ENCODE data around the gene EMC10.
A peak's percentile ranks its signal among the peaks of the same experiment; 100 is the strongest.

GRCh38 chr19:50465986-50466705 lies 10.2 kb upstream of the EMC10 start:
- TF ChIP-seq CTCF (conservative IDR thresholded peaks at IDR 0.05; ENCODE audit: low read length) = peak; percentile 35
- no peak for TF ChIP-seq EZH2phosphoT487 (IDR thresholded peaks at IDR 0.05; ENCODE audit: borderline replicate concordance, low read depth, low read length)
